ENCODE results near the gene ACSS2. TPM values are rescaled to one million over a fixed set of nuclear protein-coding genes. Genes with fewer than 3 reads are reported as not detected.

The ACSS2 gene, protein sequence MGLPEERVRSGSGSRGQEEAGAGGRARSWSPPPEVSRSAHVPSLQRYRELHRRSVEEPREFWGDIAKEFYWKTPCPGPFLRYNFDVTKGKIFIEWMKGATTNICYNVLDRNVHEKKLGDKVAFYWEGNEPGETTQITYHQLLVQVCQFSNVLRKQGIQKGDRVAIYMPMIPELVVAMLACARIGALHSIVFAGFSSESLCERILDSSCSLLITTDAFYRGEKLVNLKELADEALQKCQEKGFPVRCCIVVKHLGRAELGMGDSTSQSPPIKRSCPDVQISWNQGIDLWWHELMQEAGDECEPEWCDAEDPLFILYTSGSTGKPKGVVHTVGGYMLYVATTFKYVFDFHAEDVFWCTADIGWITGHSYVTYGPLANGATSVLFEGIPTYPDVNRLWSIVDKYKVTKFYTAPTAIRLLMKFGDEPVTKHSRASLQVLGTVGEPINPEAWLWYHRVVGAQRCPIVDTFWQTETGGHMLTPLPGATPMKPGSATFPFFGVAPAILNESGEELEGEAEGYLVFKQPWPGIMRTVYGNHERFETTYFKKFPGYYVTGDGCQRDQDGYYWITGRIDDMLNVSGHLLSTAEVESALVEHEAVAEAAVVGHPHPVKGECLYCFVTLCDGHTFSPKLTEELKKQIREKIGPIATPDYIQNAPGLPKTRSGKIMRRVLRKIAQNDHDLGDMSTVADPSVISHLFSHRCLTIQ
- total RNA-seq, result 76.4 and 88.4 TPM in 2 replicates

DNA sequence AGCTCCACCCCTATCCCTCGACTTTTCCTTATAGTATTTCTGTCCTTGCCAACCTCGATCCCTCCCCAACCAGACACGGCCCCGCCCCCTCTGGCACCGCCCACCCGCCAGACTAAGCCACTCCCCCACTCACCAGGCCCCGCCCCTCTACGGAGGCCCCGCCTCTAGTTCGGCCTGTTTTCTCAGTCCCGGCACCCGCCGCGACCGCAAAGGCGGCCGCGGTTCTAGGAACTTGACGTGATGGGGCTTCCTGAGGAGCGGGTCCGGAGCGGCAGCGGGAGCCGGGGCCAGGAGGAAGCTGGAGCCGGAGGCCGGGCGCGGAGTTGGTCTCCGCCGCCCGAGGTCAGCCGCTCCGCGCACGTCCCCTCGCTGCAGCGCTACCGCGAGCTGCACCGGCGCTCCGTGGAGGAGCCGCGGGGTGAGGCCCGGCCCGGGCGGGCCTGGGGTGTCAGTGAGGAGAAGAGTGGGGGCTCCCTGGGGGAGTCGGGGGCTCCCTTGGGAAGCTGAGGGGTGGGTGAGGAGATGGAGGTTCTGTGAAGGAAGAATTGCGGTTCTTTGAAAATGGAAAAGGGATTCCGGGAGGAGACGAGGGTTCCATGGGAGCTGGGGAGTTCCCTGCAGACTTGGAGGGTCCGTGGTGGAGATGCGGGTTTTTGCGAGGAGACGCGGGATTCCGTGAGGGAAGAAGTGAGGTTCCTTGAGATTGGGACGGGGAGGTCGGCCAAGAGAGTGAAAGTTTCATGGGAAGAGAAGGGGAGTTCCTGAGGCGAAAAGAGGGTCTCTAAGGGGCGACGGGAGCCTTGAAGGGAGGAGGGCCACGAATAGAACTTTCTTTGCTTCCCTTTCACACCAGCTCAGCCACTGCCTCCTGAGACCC, at the start of gene ACSS2:
Gene ACSS2, plus strand, starts transcription at position 207 of the 877 bp plus-strand sequence. Its CDS starts 34 bp downstream, at position 241.
- H3K4me1 ChIP-seq (ENCODE audit: insufficient read depth, low read length), result peaks cover 28% of the 10 kb centered on the region
- no peak for TF ChIP-seq CTCF (IDR thresholded peaks at IDR 0.05; ENCODE audit: extremely low read depth, low read depth, low read length)
- DNase-seq (ENCODE audit: insufficient read length, low spot score, missing footprints), result no peak

DNA sequence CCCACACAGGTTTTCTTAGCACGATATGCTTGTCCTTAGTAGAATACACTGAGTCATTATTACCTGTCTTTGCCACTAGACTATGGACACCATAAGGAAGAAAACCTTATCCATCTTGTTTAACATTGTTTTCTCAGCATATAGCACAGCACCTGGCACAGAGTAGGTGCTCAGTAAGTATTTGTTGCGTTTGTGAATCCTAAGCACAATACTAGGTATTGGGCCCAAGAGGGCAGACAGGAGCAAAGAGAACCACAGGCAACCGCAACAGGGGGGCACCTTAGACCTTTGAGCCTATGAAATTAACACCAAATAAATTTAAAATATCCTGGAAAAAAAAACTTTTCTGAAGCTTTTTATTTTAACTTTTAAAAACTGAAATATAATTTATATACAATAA, 47.2 kb upstream of the ACSS2 start:
- no peak for DNase-seq (ENCODE audit: insufficient read length, low spot score, missing footprints)
- H4K20me1 ChIP-seq (ENCODE audit: insufficient read depth, low read length), result peaks cover 5% of the 10 kb centered on the region
- no peak overlapping the region for H3K4me3 ChIP-seq (ENCODE audit: insufficient read depth, low read length)

More for the DNA sequence above, at the start of gene ACSS2:
- Histone ChIP-seq H3K79me2 (ENCODE audit: insufficient read depth, low read length) (peaks cover 21% of the 10 kb centered on the region), H3K27ac (ENCODE audit: low read depth, low read length) (peak within 1 kb of the TSS; percentile 70), H3K4me2 (ENCODE audit: insufficient read depth, low read length) (peak within 1 kb of the TSS; percentile 96), H3K27me3 (ENCODE audit: insufficient read depth, low read length) (no peaks in the 10 kb centered on the region), H3K36me3 (ENCODE audit: insufficient read depth, low read length) (no peaks in the 10 kb centered on the region), H4K20me1 (ENCODE audit: insufficient read depth, low read length) (peaks cover 9% of the 10 kb centered on the region), H3K9me3 (ENCODE audit: low read depth, low read length) (no peaks in the 10 kb centered on the region), H3K4me3 (ENCODE audit: insufficient read depth, low read length) (peak within 1 kb of the TSS; percentile 77), H2AFZ (ENCODE audit: low read length) (peak within 1 kb of the TSS; percentile 91)

GRCh38 chr20:34831936-34832335, 44.5 kb upstream of the ACSS2 start:
- no peak overlapping the region for H3K4me2 ChIP-seq (ENCODE audit: insufficient read depth, low read length)
- no peaks in the 10 kb centered on the region for H3K79me2 ChIP-seq (ENCODE audit: insufficient read depth, low read length)
- no peaks in the 10 kb centered on the region for H3K9me3 ChIP-seq (ENCODE audit: low read depth, low read length)
- H4K20me1 ChIP-seq (ENCODE audit: insufficient read depth, low read length), result no peaks in the 10 kb centered on the region
- H3K27me3 ChIP-seq (ENCODE audit: insufficient read depth, low read length), result peaks cover 29% of the 10 kb centered on the region
- no peaks in the 10 kb centered on the region for H3K4me1 ChIP-seq (ENCODE audit: insufficient read depth, low read length)
- TF ChIP-seq CTCF (IDR thresholded peaks at IDR 0.05; ENCODE audit: extremely low read depth, low read depth, low read length), result no peak
- no peak overlapping the region for H2AFZ ChIP-seq (ENCODE audit: low read length)
- no peak for DNase-seq (ENCODE audit: insufficient read length, low spot score, missing footprints)
- H3K4me3 ChIP-seq (ENCODE audit: insufficient read depth, low read length), result no peak overlapping the region
- H3K36me3 ChIP-seq (ENCODE audit: insufficient read depth, low read length), result no peaks in the 10 kb centered on the region
- no peak overlapping the region for H3K27ac ChIP-seq (ENCODE audit: low read depth, low read length)

More for the DNA sequence above, 47.2 kb upstream of the ACSS2 start:
- H3K36me3 ChIP-seq (ENCODE audit: insufficient read depth, low read length), result no peaks in the 10 kb centered on the region
- no peak overlapping the region for H3K4me2 ChIP-seq (ENCODE audit: insufficient read depth, low read length)
- H3K79me2 ChIP-seq (ENCODE audit: insufficient read depth, low read length), result peaks cover 9% of the 10 kb centered on the region
- no peak for TF ChIP-seq CTCF (IDR thresholded peaks at IDR 0.05; ENCODE audit: extremely low read depth, low read depth, low read length)
- peaks cover 29% of the 10 kb centered on the region for H3K27me3 ChIP-seq (ENCODE audit: insufficient read depth, low read length)
- no peak overlapping the region for H3K27ac ChIP-seq (ENCODE audit: low read depth, low read length)
- no peaks in the 10 kb centered on the region for H3K9me3 ChIP-seq (ENCODE audit: low read depth, low read length)
- no peak overlapping the region for H2AFZ ChIP-seq (ENCODE audit: low read length)
- peaks cover 10% of the 10 kb centered on the region for H3K4me1 ChIP-seq (ENCODE audit: insufficient read depth, low read length)
